HG03066 (cell line): ENCODE results near the gene PLEKHM3.
"Not testable (repeated sequence)": the region's sequence is repeated elsewhere in the genome, so short reads cannot be mapped to it uniquely, and the experiment has no call there.

ENCODE experiments used
- ATAC-seq: cut with Tn5 transposase; IDR thresholded peaks from one replicate; pipeline ENCODE4 v1.9.1; 2021; ENCODE audit warnings: low read depth; ENCODE audit not compliant: unreplicated experiment

The PLEKHM3 gene

DNA sequence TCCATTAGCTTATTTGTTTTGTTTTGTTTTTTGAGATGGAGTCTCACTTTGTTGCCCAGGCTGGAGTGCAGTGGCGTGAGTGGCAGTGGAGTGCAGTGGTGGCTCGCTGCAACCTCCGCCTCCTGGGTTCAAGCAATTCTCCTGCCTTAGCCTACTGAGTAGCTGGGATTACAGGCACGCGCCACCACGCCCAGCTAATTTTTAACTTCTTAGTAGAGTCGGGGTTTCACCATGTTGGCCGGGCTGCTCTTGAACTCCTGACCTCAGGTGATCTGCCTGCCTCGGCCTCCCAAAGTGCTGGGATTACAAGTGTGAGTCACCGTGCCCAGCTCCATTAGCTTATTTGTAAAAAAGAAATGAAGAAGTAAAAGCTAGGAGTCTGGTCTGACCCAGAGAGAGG lies 213.7 kb downstream of the PLEKHM3 start:
- ATAC-seq = not testable (repeated sequence)

DNA sequence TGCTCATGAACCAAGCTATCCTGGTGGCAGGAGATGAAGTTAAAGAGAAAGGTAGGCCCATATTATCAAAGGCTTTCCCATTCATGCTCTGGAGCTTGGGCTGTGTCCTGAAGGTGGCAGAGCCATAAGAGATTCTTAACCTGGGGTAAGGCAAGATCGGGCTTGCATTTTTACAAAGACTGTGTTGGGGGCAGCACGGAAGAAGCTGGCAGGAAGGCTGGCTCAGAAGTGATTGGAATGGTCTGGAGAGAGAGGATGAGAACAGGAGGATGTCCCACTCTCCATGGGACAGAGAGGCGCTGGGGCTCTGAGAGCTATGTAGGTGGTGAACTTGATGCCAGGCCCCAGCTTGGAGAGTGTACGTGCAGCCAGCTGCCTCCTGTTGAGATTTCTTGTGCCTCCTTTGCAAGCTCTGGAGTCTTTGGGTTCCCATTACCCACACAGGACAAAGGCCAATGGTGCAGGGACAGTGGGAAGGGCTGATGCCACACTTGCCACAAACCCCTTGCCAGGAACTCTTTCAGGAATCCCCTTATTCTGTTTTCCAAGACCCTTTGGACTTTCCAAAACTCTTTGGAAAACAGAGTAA lies 215.0 kb downstream of the PLEKHM3 start:
- ATAC-seq = no peak

GRCh38 chr2:207808119-207808518 lies 217.2 kb downstream of the PLEKHM3 start:
- ATAC-seq = no peak

DNA sequence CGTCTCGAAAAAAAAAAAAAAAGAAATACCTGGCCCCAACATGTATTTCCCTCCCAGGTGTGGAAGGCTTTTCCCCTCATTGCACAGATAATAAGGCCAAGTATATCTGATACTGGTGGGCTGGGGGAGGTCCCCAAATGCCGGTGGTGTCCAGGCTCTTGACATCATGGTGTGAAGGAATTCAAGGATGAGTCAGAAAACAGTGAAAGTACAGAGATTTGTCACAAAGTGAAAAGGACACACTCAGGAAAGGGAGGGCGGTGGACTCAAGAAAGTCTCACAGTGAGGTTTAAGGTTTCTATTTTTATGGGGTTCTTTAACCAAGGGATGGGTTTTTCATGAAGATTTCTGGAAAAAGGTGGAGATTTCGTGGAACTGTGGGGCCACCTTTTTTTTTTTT lies 217.8 kb downstream of the PLEKHM3 start:
- ATAC-seq = no peak

DNA sequence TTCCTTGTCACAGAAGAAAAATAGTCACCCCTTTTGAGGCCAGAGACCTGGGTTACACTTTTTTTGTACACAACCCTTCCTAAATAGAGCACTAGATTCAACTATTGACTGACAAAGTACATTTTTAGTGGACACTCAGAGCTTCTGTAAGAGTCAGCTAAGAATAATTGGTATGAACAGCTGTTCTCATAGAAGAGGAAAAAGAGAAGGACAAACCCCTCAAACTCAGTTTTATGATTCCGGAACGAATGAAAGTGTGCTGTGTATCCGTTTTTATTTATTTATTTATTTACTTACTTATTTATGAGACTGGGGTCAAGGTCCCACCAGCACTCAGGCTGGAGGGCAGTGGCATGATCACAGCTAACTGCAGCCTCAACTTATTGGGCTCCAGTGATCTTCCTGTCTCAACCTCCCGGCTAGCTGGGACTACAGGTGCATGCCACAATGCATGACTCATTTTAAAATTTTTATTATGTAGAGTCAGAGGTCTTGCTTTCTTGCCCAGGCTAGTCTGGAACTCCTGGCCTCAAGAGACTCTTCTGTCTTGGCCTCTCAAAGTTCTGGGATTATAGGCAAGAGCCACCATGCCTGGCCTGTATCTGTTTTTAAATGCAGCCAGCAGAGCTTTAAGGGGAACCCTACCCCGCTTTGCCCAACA lies 219.6 kb downstream of the PLEKHM3 start:
- ATAC-seq = no peak

- no peak for ATAC-seq
These were observed 222.7 kb downstream of the PLEKHM3 start for GRCh38 chr2:207802650-207803049.

- ATAC-seq = no peak
These were observed 224.1 kb downstream of the PLEKHM3 start for GRCh38 chr2:207801259-207801658.

GRCh38 chr2:207796585-207797350 lies 228.6 kb downstream of the PLEKHM3 start:
- no peak for ATAC-seq

DNA sequence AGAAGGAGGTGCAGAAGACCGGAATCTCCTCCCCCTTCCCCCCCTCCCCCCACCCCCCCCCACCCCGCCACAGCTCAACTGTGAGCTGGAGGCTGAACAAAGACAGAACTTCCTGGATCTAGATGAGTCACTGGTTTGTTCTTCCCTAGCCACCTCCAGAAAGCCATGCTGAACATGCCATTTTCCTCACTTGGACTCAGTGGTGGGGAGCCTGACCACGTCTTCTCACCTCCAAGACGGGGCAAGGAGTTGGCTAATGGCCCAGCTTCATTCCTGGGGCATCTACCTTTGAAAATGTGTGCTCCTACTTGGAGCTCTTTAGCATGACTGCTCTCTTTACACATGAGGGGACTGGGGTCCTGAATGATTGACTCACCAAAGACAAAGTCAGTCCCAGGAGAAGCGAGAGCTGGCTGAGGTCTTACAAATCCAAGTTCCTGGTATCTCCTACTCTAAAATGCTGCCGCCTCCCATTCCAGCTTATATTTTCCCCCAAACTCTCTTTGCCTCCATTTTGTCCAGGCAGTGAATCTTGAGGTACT lies 233.0 kb downstream of the PLEKHM3 start:
- no peak for ATAC-seq

DNA sequence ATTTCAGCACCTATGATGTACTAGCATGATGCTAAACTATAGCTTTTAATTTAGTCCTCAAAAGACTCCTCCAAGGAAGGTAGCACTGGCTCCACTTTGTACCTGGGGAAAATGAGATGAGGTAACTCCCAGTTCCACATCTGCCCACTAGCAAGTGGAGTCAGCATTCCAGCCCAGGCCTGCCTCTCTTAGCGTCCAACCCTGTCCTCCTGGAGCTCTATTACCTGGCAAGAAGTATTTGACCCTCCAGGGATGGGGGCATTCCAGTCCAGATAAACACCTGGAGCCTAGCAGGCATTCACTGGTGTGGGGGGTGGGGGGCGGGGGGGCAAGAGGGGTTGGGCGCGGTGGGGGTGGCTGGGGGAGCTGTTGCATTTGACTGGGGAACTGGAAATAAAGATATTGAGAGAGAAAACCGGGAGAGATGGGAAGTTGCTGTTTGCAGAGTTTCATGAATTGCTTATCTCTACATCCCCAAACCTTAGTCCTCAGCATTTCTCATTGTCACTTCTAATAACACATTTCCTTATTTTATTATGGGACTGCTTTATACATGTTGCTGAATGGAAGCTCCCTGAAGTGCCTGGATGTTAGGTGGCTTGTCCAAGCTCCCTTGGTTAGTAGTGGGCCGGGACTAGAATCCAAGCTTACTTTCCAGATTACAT lies 233.6 kb downstream of the PLEKHM3 start:
- no peak for ATAC-seq

DNA sequence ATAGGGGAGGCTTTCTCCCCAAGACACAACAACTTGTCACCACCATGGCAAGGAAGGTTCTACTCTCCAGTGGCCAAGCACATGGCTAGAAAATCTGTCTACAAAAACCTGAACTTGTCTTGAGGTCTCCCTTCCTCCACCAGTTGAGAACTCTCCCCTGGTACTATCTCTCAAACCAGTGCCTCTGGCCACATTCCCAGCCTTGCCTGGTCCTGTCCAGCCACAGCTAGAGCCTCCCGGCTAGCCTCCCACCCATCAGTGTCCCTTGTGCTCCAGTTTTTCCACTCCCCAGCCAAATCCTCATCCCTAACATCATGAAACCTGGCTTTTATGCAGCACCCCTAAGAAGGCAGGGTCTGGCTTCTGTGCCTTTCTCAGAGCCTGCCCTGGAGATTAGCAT lies 234.4 kb downstream of the PLEKHM3 start:
- no peak for ATAC-seq

DNA sequence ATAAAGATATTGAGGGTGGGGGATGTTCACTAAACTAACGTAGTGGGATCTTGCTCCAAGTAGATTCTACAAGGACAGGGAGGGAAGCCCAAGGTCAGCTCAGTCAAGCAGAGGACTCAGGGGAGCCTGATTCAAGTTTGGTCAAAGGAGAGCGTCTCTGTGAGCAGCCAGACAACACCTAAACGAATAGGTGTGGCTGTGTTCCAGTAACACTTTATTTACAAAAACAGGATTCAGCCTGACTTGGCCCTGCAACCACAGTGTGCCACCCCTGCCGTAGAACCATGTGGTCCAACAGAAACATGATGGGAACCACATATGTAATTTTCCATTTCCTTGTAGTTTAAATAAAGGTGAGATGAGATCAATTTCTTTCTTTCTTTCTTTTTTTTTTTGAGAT lies 237.5 kb downstream of the PLEKHM3 start:
- no peak for ATAC-seq

- ATAC-seq = no peak
These were observed 238.3 kb downstream of the PLEKHM3 start for GRCh38 chr2:207787017-207787416.

GRCh38 chr2:207784898-207785297 lies 240.4 kb downstream of the PLEKHM3 start:
- ATAC-seq = no peak

- ATAC-seq = no peak
These were observed 241.8 kb downstream of the PLEKHM3 start for GRCh38 chr2:207783514-207783913.

- ATAC-seq = no peak
These were observed 242.9 kb downstream of the PLEKHM3 start for GRCh38 chr2:207782238-207783030.

DNA sequence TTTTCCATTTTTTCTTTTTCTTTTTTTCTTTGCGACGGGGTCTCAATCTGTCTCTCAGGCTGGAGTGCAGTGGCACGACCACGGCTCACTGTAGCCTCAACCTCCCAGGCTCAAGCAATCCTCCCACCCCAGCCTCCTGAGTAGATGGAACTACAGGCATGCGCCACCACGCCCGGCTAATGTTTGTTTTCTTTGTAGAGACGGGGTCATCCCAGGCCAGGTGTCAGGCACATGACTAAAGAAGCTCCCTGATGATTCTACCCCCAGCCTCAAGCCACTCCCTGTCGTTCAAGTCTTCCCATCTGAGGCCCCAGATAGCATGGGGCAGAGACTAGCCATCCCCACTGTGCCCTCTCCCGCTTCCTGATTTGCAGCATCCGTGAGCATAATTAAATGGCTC lies 245.8 kb downstream of the PLEKHM3 start:
- no peak for ATAC-seq

DNA sequence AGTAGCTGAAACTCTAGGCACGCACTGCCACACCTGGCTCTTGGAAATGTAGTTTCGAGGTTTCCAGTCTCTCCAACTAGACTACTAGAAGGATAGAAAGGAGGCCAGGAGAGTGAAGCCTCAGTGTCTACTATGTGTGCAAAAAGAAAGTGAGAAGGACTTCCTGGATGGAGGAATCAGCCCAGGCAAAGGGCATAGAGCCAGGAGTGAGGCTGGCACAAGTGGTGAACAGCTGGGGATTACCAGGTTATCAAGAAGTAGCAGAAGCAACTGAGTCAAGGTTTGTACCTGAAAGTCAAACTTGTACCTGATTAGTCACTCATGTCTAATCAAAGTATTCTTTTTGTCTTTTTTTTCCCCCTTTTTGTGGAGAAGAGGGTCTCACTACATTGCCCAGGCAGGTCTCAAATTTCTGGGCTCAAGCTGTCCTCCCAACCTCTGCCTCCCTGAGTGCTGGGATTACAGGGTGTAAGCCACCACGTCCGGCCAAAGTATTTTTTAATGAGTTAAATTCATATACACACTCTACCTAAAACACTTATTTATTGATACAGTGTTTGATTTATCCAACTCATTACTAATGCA lies 246.9 kb downstream of the PLEKHM3 start:
- ATAC-seq = no peak

DNA sequence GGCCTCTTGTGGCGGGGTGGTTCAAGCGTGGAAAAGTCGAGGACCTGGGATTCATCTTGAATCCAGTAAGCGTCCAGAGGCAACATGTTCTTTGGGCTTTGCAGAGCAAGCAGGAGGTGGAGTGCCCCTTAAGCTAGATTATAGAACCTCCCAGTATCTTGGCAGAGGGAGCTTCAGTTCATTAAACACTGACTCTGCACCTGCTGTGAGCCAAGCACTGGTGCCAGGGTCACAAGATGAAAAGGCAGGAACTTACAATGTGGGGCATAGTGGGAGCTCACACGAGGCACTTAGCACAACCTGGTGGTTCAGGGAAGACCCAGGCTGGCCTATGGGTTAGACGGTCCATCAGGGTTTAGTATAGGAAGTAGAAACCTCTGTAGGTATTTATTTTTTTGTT lies 248.2 kb downstream of the PLEKHM3 start:
- ATAC-seq = no peak

DNA sequence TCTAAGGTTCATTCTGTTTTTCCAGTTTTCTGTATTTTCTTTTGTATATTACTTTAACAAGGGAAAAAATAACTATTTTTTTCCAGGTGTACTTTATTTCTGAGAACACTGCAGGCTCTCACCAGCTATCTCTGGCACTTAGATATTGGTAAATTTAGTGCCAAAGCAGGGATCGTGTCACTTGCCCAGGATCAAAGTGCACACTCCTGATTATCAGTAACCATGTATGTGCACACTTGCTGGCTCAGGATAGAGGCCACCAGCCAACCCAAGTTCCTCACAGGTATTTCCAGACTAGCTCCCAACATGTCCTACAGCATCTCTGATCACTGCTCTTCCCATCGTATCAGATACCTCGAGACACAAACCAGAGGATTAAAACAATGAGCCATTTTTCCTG lies 249.9 kb downstream of the PLEKHM3 start:
- no peak for ATAC-seq
